Omental fat pad (tissue), 4 donors: ENCODE measurements around the gene RSRP1. TPM values are rescaled to one million over a fixed set of nuclear protein-coding genes. Genes with fewer than 3 reads are reported as not detected.
"Not testable (repeated sequence)": the region's sequence is repeated elsewhere in the genome, so short reads cannot be mapped to it uniquely, and the experiment has no call there.

Experiments
- ATAC-seq: fragments of 150-250 bp; one replicate; pipeline ENCODE4 v1.9.1; 2016; ENCODE audit warnings: mild to moderate bottlenecking, moderate library complexity; ENCODE audit not compliant: low FRiP score
- DNase-seq: peaks from one replicate; pipeline ENCODE4 v3.0.0-alpha.2; 2019; ENCODE audit warnings: low spot score
- total RNA-seq, 4 donors: library from RNA; depleted of rRNA; stranded (reverse); fragments of >200 nt; gene quantifications; one replicate each; pipeline ENCODE4 v1.1.0, GENCODE V29; 2016
- TF ChIP-seq, protein P1 (sequence below), 3 donors: fragments of 450-650 bp; IDR thresholded peaks; one replicate each; pipeline ENCODE4 v1.5.1; 2016 to 2017; ENCODE audit warnings: antibody characterized with exemption in 3 of 3, mild to moderate bottlenecking in 3 of 3, moderate library complexity in 2 of 3

The RSRP1 gene, protein sequence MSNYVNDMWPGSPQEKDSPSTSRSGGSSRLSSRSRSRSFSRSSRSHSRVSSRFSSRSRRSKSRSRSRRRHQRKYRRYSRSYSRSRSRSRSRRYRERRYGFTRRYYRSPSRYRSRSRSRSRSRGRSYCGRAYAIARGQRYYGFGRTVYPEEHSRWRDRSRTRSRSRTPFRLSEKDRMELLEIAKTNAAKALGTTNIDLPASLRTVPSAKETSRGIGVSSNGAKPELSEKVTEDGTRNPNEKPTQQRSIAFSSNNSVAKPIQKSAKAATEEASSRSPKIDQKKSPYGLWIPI
- 100 to 1,000 TPM in 2 of 4 donors, 10 to 100 TPM in 2; 98.7 to 236 (median 103) TPM for total RNA-seq

DNA sequence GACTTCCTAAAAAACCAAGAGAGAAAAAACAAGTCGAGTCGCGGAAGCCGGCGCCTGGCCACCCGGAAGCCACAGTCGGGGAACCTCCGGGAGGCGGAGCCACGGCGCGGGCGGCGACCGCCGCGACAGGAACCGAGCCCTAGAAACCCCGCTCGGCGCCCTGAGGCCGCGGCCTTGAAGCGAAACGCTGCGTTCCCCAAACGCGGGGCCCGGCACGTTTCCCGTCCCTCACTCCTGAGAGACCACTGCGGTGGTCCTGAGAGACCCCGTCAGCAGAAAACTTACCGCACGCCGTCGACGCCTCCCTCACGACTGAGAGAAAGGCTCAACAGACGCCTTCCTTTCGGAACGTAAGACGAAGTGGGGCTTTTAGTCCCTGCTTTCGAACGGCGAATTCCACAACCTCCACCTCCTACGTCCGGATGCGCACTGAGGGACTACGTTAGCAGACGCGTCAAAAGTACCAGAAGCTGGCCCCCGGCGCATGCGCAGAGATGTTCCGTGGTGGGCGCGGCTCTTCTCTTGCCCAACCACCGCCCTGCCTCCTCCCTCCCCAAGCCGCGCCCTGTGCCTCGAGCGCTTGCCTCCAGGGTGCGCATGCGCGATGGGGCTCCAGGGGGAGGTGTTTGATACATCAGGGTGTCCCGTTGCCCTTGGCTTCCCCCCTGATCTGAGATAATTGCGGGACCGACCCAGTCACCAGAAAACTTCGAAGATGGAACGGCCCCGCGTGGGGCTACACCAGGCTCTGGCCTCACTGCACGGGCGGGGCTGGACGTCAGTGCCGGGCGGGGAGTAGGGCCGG, at the start of gene RSRP1:
TSS of gene RSRP1 (minus strand) at position 431 of the 805 bp plus-strand sequence. CDS start 491 bp downstream, outside the sequence.
- TF ChIP-seq, protein P1, sequence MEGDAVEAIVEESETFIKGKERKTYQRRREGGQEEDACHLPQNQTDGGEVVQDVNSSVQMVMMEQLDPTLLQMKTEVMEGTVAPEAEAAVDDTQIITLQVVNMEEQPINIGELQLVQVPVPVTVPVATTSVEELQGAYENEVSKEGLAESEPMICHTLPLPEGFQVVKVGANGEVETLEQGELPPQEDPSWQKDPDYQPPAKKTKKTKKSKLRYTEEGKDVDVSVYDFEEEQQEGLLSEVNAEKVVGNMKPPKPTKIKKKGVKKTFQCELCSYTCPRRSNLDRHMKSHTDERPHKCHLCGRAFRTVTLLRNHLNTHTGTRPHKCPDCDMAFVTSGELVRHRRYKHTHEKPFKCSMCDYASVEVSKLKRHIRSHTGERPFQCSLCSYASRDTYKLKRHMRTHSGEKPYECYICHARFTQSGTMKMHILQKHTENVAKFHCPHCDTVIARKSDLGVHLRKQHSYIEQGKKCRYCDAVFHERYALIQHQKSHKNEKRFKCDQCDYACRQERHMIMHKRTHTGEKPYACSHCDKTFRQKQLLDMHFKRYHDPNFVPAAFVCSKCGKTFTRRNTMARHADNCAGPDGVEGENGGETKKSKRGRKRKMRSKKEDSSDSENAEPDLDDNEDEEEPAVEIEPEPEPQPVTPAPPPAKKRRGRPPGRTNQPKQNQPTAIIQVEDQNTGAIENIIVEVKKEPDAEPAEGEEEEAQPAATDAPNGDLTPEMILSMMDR (IDR thresholded peaks at IDR 0.05): no peak
- ATAC-seq: peak; percentile 99

DNA sequence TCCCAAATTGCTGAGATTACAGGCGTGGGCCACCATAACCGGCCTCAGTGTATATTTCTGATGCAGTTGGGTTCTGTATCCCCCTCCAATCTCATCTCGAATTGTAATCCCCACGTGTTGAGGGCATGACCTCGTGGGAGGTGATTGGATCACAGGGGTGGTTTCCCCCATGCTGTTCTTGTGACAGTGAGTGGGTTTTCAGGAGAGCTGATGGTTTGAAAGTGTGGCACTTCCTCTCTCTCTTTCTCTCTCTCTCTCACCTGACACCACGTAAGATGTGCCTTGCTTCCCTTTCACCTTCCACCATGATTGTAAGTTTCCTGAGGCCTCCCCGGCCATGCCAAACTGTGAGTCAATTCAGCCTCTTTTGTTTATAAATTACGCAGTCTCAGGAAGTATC, 49.2 kb upstream of the RSRP1 start:
- not testable (repeated sequence) for DNase-seq

More for the DNA sequence above, at the start of gene RSRP1:
- DNase-seq: peak; percentile 95

DNA sequence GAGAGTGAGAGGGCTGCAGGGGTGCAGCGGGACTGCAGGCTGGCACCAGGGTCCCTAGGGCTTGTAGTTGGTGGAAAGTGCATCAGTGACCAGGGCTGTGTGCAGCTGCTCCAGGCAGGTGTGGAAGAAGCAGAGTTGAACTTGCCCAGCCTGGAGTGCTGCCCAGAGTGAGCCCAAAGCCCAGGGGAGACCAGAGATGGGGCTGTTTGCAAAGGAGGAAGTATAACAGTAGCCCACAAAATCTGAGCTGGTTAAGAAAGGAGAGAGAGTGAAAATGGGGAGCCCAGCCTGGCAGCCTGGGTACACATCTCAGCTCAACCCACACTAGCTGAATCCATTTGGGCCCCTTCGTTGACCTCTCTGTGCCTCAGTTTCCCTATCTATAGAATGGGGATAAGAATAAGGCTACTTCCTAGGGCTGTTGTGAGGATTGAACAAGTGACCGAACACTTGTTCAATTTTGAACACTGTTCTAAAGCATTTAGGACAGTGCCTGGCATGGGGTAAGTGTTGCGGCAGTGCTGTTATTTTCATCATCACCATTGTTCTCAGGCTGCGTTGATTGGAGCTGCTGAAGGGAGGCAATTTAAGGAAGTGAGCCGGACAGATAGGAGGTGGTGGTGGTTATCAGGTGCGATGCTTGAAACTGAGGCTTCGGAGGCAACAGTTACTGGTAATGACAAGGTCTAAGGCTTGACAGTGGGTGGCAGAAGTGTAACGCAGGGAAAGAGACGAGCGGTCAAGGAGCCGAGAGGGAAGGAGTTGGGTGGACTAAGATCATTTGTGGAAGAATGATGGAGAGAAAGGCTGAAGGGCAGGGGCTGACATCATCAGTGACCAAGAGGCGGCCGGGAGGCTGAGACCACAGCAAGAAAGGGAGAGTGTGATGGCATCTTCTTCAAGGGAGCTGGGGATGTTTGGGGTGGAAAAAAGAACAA, 47.9 kb upstream of the RSRP1 start:
- not testable (repeated sequence) for DNase-seq
- peak; percentile 29 for ATAC-seq

More for the DNA sequence above, 49.2 kb upstream of the RSRP1 start:
- not testable (repeated sequence) for ATAC-seq

DNA sequence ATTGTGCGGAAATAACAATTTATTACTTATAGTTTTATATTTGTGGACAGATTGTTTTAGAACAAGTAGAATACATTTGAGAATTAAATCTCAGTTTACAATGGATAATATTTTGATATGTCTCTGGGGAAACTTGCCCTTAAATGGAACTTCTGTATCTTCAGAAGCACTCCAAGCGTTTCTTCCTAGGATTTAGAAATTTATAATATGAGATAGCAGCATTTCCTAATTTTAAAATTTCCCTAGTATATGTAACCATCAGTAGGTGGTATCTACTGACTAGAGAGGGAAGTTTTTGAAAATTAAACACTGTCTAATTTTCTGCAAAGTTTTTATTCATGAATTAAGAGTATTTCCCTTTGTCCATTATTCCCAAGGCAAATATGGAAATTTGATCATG, 46.2 kb upstream of the RSRP1 start:
- DNase-seq, ATAC-seq: not testable (repeated sequence)

DNA sequence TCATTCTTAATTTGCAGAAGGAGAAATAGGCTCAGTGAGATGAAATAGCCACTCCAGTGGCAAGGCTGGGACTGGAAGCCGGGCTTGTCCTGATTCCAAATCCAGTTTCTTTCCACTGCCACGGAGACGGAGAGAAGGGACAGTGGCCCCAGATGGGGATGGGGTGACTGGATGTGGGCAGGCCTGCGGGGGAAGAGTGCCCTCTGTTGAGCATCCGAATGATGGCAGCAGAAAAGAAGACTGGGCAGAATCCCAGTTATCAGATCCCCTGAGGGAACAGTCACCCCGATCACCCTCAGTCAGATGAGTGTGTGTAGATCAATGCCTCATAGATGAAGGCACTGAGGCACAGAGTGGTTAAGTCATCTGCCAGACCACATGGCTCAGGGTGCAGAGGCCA, 42.8 kb upstream of the RSRP1 start:
- ATAC-seq: peak; percentile 25
- DNase-seq: not testable (repeated sequence)

DNA sequence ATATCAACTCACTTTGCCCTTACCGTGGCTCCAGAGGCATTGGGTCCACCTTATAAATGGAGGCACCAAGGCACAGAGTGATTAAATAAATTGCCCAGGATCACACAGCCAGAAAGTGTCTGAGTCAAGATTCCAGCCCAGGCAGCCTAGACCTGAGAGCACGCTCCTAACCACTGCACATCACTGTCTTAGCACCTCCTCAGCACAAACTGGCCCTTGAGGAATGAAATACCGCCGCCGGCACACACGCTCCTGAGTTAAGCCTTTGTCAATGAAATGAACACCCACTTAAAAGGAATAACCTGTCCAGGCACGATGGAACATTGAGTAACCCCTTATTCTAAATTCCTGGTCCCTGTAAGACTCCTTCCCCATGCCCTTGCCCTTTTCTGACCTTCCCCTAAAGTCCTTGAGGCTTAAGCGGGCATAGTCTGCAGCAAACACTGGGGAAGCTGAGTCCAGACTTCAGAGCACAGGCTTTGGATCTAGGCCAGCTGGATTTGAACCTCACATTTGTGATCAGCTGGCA, 41.4 kb upstream of the RSRP1 start:
- not testable (repeated sequence) for DNase-seq, ATAC-seq

DNA sequence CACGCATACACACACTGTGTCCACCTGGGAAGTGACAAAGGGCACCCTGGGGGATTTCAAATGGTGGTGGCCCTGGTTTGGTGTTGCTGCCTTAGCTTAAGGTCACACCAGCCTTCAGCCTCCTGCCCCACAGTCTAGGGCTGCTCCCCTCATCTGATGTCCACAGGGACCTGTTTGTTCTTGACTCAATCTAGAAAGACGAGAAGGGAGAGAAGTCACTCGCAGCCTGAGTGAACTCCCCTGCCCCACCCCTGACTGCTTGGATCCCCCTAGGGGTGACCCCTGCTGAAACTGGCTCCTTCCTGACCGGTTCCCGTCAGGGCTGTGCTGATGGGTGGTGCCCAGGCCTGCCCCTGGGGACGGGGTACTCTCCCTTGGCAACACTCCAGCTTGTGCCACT, 39.9 kb upstream of the RSRP1 start:
- ATAC-seq, DNase-seq: not testable (repeated sequence)

DNA sequence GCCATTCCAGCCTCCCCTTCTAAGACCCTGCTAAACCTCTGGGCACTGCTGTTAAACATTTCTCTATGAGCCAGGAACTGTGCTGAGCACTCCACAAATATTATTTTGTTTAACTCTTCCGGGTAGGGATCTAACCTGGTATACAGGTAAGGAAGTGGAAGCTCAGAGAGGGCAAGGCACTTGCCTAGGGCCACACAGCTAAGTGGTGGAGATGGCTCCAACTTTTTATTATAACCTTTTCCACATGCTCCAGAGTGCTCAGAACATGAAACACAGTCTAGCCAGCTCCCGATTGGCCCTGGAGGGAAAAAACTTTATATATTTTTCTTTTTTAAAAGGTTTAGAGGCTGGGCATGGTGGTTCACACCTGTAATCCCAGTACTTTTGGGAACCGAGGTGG, 38.6 kb upstream of the RSRP1 start:
- not testable (repeated sequence) for ATAC-seq, DNase-seq

DNA sequence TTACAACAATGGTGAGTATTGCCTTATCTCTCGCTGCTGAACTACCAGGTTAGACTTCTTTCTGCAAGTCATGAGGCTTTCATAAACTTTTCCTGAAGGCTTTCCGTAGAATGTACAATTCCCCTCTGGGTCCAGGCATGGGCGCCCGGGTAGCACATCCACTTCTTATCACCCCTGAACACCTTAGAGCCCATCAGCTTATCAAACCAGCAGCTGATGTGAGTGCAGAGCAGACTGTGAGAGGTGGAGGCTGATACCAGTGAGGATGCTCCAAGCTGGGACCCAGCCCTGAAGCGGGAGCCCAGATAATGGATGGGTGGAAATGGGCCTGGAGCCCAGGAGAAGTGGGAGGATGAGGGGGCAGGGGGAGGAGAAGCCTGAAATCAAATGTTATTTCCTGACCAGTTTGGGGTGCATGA, 32.4 kb upstream of the RSRP1 start:
- not testable (repeated sequence) for DNase-seq, ATAC-seq

DNA sequence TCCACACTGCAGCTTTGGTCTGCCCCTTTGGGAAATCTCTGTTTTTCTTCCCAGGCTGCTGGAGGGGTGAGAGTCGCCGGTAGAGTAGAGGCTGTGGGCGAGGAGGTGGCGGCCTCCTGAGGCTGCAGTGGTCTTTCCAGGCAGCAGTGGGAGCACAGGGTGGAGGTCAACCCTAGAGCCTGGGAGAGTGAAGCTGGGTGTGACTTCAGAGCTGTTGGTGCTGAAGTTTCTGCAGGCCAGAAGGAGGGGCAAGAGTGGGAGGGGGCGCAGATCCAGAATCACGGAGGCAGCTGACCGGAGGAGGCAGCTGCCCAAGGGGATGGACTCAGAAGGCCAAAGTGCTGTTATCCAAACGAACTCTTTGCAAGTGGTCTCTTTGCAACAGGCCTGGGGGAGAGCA, 31.5 kb upstream of the RSRP1 start:
- not testable (repeated sequence) for DNase-seq, ATAC-seq

DNA sequence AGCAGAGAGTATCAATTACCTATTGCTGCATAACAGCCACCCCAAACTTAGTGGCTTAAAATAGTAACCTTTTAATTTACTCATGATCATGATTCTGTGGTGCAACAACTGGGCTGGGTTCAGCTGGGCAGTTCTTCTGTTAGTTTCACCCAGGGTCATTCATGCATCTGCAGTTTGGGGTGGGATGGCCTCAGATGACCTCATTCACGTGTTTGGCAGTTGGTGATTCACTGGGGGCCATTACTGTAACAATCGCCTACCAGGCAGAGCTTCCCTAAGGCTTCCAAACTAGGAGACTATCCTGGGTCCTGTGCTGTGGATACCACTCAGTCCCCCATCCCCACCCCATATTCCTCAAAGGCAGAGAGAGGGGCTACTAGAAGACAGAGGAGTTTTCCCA, 31.1 kb upstream of the RSRP1 start:
- not testable (repeated sequence) for ATAC-seq, DNase-seq

DNA sequence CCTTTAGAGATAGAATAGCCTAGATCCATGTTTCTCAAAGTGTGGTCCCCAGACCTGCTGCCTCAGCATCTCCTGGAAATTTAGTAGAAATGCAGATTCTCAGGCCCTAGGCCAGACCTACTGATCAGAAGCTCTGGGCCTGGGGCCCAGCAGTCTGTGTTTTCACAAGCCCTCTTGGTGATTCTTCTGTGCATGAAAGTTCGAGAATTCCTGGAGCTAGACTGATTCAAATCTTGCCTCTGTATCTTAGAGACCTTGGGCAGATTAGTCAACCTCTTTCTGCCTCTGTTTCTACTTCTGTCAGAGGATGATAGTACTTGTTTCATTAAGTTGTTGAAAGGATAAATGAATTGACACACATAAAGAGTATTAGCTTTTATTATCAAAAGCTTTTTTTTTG, 30.0 kb upstream of the RSRP1 start:
- not testable (repeated sequence) for DNase-seq, ATAC-seq

DNA sequence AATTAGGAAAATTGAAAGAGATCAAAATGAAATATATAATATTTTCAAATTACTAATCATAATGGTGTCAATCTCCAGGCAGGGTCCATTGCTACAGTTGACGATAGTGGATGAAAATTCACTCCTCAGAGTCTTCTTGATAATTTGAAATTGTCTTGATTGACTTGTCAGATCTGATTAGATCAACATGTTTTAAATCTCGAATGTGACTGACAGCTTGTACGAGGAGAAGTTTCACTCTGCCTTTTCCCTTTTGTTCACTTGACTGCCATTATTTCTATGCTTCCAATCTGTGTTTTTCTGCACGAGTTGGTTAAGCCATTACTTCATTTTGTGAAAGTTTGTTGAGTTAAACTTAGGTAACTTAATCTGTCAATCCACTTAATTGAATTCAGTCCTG, 28.4 kb upstream of the RSRP1 start:
- not testable (repeated sequence) for ATAC-seq, DNase-seq

DNA sequence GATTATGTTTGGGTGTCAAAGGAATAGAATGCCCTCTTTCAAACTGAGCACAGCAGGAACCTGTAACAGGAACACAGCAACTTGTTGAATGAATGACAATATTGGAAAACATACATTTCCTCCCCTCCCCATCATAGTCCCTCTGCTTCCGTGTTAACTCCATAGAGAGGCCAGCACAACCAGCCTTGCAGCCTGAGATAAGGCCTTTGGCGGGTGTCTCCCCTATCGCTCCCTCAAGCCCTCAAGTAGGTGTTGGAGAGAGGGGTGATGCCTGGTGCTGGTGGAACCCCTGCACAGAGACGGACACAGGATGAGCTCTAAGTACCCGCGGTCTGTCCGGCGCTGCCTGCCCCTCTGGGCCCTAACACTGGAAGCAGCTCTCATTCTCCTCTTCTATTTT, 25.0 kb upstream of the RSRP1 start, which contains the start of gene RHD:
TSS of gene RHD (plus strand) at position 272 of the 400 bp plus-strand sequence. CDS start at position 311, 39 bp downstream.
- not testable (repeated sequence) for DNase-seq, ATAC-seq

DNA sequence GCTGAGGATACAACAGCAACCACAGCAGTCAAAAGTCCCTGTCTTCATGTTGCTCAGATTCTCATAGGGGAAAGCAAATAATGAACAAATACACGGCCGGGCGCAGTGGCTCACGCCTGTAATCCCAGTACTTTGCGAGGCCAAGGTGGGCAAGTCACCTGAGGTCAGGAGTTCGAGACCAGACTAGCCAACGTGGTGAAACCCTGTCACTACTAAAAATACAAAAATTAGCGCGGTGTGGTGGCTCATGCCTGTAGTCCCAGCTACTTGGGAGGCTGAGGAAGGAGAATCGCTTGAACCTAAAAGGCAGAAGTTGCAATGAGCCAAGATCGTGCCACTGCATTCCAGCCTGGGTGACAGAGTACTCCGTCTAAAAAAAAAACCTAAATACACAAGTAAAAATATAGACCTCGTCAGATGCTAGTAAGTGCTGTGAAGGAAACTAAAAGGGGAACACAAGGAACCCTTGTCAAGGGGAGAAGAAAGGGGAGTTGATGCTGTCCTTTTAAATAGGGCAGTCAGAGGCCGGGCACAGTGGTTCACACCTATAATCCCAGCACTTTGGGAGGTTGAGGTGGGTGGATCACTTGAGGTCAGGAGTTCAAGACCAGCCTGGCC, 21.0 kb upstream of the RSRP1 start:
- not testable (repeated sequence) for ATAC-seq, DNase-seq

DNA sequence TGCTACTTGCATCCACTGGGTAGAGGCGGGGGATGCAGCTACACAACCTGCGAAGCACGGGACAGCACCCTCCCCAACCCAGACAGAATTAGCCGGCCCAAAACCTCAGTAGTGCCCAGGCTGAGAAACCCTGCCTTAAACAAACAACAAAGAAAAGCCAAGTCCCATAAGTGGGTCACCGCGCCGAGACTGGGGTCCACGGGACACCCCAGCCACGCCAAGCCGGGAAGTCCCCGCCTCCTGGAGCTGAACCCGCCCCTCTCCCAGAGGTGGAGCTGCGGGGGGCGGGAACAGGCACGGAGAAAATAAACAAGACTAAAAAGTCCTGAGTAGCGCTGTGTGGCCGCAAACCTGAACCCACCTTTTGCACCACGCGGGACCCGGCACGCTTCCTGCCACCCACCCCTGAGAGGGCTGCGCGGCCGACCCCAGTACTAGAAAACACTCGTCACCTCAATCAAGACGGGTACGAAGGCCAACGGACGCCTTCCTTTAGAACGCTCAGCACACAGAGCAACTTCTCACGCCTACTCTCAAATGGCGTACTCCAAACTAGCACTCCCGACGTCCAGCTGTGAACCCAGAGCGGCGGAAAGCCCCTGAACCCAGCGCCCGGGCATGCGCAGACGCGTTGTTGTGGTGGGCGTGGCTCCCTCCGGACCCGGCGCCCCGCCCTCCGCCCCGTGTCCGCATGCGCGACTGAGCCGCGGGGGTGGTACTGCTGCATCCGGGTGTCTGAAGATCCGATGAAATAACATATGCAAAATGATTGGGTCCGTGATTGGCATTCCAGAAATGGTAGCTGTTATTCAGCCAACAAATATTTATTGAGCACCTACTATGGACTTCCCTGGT, 20.3 kb upstream of the RSRP1 start:
- peak; percentile 96 for ATAC-seq
- DNase-seq: peak; percentile 67
